ENCODE results near the gene MYCBP2.

MYCBP2 gene

GRCh38 chr13:77042566-77043177, 284.2 kb downstream of the MYCBP2 start:
- no peak overlapping the region for H3K27ac ChIP-seq
- no peaks in the 10 kb centered on the region for H3K9me3 ChIP-seq (replicated peaks in 1 of 11)
- H3K4me1 ChIP-seq: no peaks in the 10 kb centered on the region
- TF ChIP-seq Cebpa-rat (IDR thresholded peaks at IDR 0.05): no peak
- peaks cover 29 to 68% (median 56%) of the 10 kb centered on the region in 11 experiments for H3K36me3 ChIP-seq
- no peak overlapping the region for H3K4me3 ChIP-seq
- H3K9ac ChIP-seq: no peak overlapping the region
- H3K4me2 ChIP-seq: no peak overlapping the region
- no peaks in the 10 kb centered on the region for H4K20me1 ChIP-seq
- no peaks in the 10 kb centered on the region for H3K27me3 ChIP-seq

DNA sequence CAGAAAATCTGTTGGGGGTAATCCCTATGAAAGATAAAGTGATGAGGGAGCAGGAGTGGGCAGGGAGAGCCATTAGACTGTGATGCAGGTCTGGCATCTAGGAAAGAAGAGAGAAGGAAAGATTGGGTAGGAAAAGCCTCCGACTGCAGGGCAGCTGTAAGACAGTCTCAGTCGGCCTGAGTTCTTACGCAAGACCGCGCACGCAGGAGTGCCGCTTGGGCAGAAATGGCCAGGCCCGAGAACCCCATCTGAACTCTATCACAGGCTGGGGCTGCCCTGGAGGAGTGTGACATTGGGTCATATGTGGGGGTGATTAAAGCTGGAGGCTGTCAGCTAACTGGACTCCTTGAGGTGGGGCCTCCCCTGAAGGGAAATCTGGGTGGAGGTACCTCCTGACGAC, 286.1 kb downstream of the MYCBP2 start:
- Histone ChIP-seq H3K36me3 (peaks cover 15 to 50% (median 38%) of the 10 kb centered on the region in 11 experiments), H3K9ac (no peak overlapping the region), H3K27me3 (no peaks in the 10 kb centered on the region), H4K20me1 (no peaks in the 10 kb centered on the region), H3K4me3 (no peak overlapping the region), H3K4me1 (no peaks in the 10 kb centered on the region), H3K27ac (no peak overlapping the region), H3K9me3 (replicated peaks in 1 of 11) (peaks cover 0 to 8% (median 0%) of the 10 kb centered on the region in 11 experiments; a peak in 2 of 22 replicates), H3K4me2 (no peak overlapping the region)
- TF ChIP-seq Cebpa-rat (IDR thresholded peaks at IDR 0.05): 0 out of 22 replicates have a peak, but pooled peaks of 2 of the 11 experiments have one; percentile 12 to 32

DNA sequence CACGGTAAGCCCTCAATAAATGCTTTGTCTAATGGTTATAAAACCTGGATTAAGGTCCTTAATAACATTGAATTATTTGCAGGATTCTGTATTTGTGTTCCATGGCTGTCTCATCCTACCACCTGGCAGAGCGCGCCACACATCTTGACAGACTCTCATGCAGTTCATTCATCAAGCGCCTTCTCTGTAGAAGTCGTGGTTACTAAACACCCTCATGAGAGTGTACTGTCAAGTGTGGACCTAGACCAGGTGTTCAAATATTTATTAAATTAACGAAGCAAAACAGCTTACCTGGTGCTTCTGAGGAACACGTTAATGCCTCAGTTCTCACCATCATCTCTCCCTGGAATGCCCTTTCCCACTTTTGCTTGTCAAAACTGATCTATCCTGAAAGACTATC, 286.8 kb downstream of the MYCBP2 start:
- no peak for TF ChIP-seq Cebpa-rat (IDR thresholded peaks at IDR 0.05)
- peaks cover 0 to 12% (median 0%) of the 10 kb centered on the region in 11 experiments; a peak in 2 of 22 replicates for H3K9me3 ChIP-seq (replicated peaks in 1 of 11)
- H3K9ac ChIP-seq: no peak overlapping the region
- H3K27me3 ChIP-seq: no peaks in the 10 kb centered on the region
- H3K36me3 ChIP-seq: peaks cover 12 to 42% (median 30%) of the 10 kb centered on the region in 11 experiments
- H3K27ac ChIP-seq: no peak overlapping the region
- no peak overlapping the region for H3K4me3 ChIP-seq
- no peaks in the 10 kb centered on the region for H4K20me1 ChIP-seq
- no peaks in the 10 kb centered on the region for H3K4me1 ChIP-seq
- H3K4me2 ChIP-seq: no peak overlapping the region

DNA sequence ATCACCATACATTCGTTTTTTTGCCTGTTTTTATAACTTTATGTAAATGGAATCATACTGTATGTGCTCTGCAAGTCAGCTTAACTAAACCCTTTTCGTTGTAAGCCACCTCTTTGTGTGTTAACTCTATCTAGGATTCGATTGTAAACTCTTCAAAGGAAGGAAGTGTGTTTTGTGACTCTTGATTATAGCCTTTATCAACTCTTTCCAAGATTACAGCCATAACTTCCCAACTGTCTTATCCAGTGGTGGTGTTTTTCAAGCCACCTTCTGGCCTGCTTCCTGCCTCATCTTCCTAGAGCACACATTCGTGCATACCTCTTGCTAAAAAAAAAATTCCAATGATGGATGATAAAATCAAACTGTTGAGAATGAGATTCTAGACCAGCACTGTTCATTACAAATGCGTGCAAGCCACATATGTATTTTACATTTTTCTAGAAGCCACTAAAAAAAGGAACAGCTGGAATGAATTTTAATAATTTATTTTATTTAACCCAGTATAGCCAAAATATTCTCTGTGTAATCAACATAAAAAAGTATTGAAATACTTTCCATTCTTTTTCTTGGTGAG, 287.9 kb downstream of the MYCBP2 start:
- Histone ChIP-seq H3K27me3 (no peaks in the 10 kb centered on the region), H3K9ac (no peak overlapping the region), H3K4me3 (no peak overlapping the region), H3K9me3 (replicated peaks in 1 of 11) (peaks cover 0 to 12% (median 0%) of the 10 kb centered on the region in 11 experiments; a peak in 2 of 22 replicates), H3K4me2 (no peak overlapping the region), H3K27ac (no peak overlapping the region), H4K20me1 (no peaks in the 10 kb centered on the region), H3K36me3 (peaks cover 6 to 31% (median 20%) of the 10 kb centered on the region in 11 experiments; a peak in 20 of 22 replicates), H3K4me1 (no peaks in the 10 kb centered on the region)
- no peak for TF ChIP-seq Cebpa-rat (IDR thresholded peaks at IDR 0.05)

GRCh38 chr13:77036279-77036678, 290.6 kb downstream of the MYCBP2 start:
- Histone ChIP-seq H3K36me3 (0 out of 22 replicates have a peak, but pooled peaks cover 0 to 9% (median 0%) of the 10 kb centered on the region in 11 experiments), H3K9ac (no peak overlapping the region)
- no peak for TF ChIP-seq Cebpa-rat (IDR thresholded peaks at IDR 0.05)

DNA sequence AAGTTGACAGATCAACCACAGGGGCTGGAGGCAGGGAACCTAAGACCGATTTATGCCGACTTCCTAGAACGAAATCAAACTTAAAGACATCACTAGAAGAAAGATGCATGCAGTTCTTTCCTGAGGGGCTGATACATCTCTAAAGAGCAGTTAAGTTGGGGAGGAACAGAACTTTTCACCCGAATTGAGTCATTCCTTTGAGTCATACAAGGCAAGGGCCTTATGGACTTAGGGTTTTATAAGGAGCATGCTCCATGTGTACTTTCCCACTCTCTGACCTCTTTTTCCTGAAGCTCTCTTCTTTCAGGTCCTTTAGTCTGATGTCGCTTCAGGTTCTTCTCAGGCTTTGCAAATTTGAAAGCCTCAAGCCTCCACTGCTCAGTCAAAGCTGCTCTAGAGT, 292.0 kb downstream of the MYCBP2 start:
- no peak for TF ChIP-seq Cebpa-rat (IDR thresholded peaks at IDR 0.05)
- Histone ChIP-seq H3K9ac (no peak overlapping the region), H3K27ac (no peak overlapping the region)

More at GRCh38 chr13:77036279-77036678, 290.6 kb downstream of the MYCBP2 start:
- H3K9me3 ChIP-seq (replicated peaks in 1 of 11): peaks cover 0 to 12% (median 0%) of the 10 kb centered on the region in 11 experiments; a peak in 2 of 22 replicates
- H3K4me3 ChIP-seq: no peak overlapping the region
- H3K27me3 ChIP-seq: no peaks in the 10 kb centered on the region
- H4K20me1 ChIP-seq: no peaks in the 10 kb centered on the region
- peaks cover 0 to 9% (median 0%) of the 10 kb centered on the region in 10 experiments; a peak in 4 of 20 replicates for H3K4me1 ChIP-seq
- H3K27ac ChIP-seq: no peak overlapping the region
- H3K4me2 ChIP-seq: no peak overlapping the region

GRCh38 chr13:77033717-77034302, 293.1 kb downstream of the MYCBP2 start:
- Histone ChIP-seq H3K4me1 (peaks cover 0 to 13% (median 0%) of the 10 kb centered on the region in 10 experiments; a peak in 4 of 20 replicates), H3K4me3 (no peak overlapping the region), H3K9me3 (replicated peaks in 1 of 11) (peaks cover 0 to 12% (median 4%) of the 10 kb centered on the region in 11 experiments; a peak in 4 of 22 replicates), H4K20me1 (no peaks in the 10 kb centered on the region), H3K36me3 (no peaks in the 10 kb centered on the region), H3K4me2 (no peak overlapping the region), H3K27me3 (no peaks in the 10 kb centered on the region), H3K27ac (no peak overlapping the region), H3K9ac (no peak overlapping the region)
- TF ChIP-seq Cebpa-rat (IDR thresholded peaks at IDR 0.05): no peak

More for the DNA sequence above, 292.0 kb downstream of the MYCBP2 start:
- H3K27me3 ChIP-seq: no peaks in the 10 kb centered on the region
- peaks cover 0 to 12% (median 4%) of the 10 kb centered on the region in 11 experiments; a peak in 4 of 22 replicates for H3K9me3 ChIP-seq (replicated peaks in 1 of 11)
- no peak overlapping the region for H3K4me2 ChIP-seq
- H3K4me3 ChIP-seq: no peak overlapping the region
- no peaks in the 10 kb centered on the region for H3K36me3 ChIP-seq
- H4K20me1 ChIP-seq: no peaks in the 10 kb centered on the region
- H3K4me1 ChIP-seq: peaks cover 0 to 12% (median 0%) of the 10 kb centered on the region in 10 experiments; a peak in 4 of 20 replicates

GRCh38 chr13:77031656-77032243, 295.1 kb downstream of the MYCBP2 start:
- H3K27me3 ChIP-seq: no peaks in the 10 kb centered on the region
- no peak overlapping the region for H3K4me3 ChIP-seq
- H3K4me2 ChIP-seq: peak overlapping the region in 2 of 11 experiments; percentile 21 to 53; a peak in 3 of 22 replicates
- peaks cover 4 to 26% (median 8%) of the 10 kb centered on the region in 10 experiments; a peak in 16 of 20 replicates for H3K4me1 ChIP-seq
- H3K9me3 ChIP-seq (replicated peaks in 1 of 11): peaks cover 0 to 8% (median 4%) of the 10 kb centered on the region in 11 experiments; a peak in 3 of 22 replicates
- no peak for TF ChIP-seq Cebpa-rat (IDR thresholded peaks at IDR 0.05)
- H4K20me1 ChIP-seq: no peaks in the 10 kb centered on the region
- no peaks in the 10 kb centered on the region for H3K36me3 ChIP-seq
- no peak overlapping the region for H3K27ac ChIP-seq
- no peak overlapping the region for H3K9ac ChIP-seq

DNA sequence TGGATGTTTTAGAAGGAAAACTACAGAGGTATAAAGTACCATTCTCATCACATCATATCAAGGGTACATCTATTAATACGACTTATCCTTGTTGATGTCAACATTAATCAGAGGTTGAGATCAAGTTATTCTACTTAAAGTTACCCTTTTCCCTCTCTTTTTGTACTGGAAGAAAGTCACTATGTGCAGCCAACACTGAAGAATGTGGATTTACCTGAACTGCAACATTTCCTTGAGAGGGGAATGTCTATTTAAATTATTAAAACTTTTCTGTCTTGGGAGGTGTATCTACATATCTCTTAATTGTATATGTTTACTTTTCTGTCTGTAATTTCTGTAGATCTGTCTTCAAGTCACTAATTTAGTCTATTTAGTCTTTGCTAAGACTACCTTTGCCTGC, 297.5 kb downstream of the MYCBP2 start:
- no peak overlapping the region for H3K4me3 ChIP-seq
- H3K9me3 ChIP-seq (replicated peaks in 1 of 11): peaks cover 0 to 8% (median 0%) of the 10 kb centered on the region in 11 experiments; a peak in 2 of 22 replicates
- no peaks in the 10 kb centered on the region for H3K27me3 ChIP-seq
- peaks cover 15 to 20% (median 19%) of the 10 kb centered on the region in 11 experiments for H4K20me1 ChIP-seq
- no peak overlapping the region for H3K9ac ChIP-seq
- H3K4me2 ChIP-seq: no peak overlapping the region
- peaks cover 14 to 37% (median 21%) of the 10 kb centered on the region in 10 experiments for H3K4me1 ChIP-seq
- TF ChIP-seq Cebpa-rat (IDR thresholded peaks at IDR 0.05): no peak
- no peak overlapping the region for H3K27ac ChIP-seq
- no peaks in the 10 kb centered on the region for H3K36me3 ChIP-seq
